Raji (cell line): ENCODE results near the gene BFSP1.

Experiments used
- POLR2A ChIP-seq: IDR thresholded peaks from 2 replicates; pipeline ENCODE4 v1.6.1; 2011; ENCODE audit warnings: low read depth, low read length, control low read depth; ENCODE audit not compliant: insufficient read depth

Gene BFSP1

DNA sequence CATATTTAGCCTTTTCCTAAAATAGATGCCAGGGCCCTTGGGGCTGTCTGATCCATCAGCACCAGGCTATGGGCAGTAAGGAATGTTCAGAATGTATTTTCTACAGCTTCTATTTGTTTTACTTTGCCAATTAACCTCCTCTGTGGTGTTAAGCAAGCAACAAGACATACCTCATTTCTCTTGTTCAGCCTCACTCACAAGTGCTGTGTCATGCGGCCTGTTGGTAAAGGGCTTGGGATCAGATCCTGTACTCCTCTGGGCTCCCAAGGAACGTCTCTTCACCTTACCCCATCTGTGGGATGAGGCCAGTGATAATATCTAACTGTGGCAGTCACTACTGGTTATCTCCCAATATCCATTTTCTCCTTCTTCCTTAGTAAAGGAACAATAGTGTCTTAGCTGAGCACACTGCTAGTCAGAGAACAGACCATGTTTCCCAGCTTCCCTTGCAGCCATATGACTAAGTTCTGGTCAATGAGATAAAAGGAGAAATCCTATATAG lies 31.7 kb upstream of the BFSP1 start:
- TF ChIP-seq POLR2A = no peak

DNA sequence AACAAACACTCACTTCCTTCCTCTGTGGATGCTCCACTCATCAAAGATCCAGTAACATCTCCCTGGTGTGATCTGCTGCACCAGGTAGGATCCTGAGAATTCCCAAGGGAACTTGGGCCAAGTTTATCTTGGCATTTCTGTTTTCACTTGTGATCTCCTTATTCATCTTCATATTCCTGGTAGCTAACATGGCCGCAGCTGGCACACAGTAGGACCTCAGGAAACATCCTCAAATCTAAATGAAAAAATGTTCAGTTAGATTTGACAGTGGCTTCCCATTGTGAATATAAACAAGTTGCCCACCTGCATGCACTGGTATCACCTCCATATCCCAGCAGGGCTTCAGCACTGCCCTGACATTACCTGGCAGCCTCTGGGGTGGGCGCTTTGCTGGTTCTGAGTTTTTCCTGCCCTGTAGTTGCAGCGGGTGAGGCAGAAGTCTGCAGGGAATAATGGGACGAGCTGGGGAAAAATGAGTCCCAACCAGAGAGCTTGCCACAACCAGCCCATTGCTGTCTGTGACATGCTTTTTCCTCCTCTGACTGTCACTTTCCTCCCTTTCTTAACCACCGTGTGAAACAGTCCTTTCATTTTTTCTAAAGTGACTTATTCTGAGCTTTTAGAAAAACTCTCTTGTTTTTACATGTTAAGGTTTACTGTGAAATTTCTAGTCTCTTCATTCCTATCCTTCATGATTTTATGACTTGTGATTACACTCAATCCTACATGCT lies 29.3 kb upstream of the BFSP1 start:
- no peak for TF ChIP-seq POLR2A

DNA sequence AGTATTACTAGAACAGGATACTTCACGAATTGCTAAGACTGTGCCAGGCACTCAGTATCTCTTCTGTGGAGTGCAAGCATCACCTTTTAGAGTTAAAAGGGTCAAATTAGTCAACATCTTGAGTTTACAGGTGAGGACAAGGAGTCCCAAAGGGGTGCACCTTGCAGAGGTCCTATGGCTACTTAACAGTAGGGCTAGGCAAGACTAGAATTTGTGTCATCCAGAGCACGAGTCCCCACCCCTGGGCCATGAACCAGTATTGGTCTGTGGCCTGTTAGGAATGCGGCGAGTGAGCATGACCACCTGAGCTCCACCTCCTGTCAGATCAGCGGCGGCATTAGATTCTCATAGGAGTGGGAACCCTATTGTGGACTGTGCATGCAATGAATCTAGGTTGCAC lies 28.2 kb upstream of the BFSP1 start:
- no peak for TF ChIP-seq POLR2A

DNA sequence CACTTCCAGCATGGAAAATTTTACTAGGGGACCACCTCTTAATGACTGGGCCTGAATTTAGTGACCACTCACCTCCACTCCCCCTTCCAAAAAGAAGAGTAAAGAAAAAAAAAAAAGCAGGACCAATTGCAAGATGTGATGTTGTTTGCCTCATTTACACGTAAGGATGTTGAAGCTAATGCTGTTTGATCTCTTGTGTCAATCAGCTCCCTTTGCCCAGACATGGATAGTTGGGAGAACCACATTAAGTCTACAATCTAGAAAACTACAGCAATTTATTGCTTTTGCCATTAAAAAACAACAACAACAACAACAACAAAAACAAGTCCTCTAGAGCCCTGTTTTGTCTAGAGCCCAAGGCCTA lies 27.7 kb upstream of the BFSP1 start:
- no peak for TF ChIP-seq POLR2A

DNA sequence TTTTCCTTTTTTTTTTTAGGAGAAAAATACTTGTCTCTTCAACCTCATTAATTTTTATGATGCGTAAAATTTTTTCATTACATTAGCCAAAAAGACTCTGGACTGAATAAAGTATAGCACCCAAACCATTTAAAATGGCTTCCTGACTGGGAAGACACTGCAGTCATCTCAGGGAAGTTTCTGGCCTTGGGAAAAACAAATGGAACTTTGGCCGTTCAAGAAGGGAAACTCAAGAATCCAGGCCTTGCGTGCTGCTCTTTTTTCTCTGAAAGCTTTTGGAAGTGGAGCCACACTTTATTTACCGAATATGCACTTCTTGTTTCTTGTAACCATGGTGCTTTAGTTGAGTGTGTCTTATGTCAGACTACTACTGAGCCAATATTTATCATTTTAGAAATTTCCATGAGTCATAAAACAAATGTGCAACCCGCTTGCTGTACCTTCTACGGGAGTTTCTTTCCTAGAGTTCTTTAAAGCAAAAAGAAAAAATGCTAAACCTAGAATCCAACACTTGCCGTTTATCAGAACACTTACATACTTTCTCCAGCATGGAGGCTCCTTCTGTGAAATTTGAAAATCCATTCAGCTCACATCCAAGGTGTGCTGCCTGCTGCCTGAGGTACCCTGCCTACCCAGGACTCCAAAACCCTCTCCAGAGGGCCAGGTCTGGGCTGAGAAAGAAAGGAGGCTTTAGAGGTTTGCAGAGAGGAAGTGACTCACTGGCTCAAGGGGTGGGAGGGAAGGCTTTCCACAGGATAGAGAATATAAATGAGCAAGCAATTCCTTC lies 27.2 kb upstream of the BFSP1 start:
- no peak for TF ChIP-seq POLR2A

DNA sequence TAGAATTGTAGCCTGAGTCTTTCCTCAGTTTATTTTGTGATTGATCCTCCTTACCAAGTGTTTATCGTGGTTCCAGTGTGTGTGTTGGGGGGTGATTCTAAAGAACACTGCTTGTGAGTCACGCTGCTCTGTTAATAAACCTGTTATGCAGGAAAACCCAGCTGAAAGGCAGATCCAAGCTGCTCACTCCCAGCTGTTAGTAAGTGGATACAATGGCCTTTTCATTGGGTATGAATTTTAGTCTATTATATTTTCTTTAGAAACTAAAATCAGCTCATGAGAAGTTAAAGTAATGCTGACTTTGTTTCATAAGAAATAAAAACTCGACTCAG lies 26.5 kb upstream of the BFSP1 start:
- TF ChIP-seq POLR2A = no peak

DNA sequence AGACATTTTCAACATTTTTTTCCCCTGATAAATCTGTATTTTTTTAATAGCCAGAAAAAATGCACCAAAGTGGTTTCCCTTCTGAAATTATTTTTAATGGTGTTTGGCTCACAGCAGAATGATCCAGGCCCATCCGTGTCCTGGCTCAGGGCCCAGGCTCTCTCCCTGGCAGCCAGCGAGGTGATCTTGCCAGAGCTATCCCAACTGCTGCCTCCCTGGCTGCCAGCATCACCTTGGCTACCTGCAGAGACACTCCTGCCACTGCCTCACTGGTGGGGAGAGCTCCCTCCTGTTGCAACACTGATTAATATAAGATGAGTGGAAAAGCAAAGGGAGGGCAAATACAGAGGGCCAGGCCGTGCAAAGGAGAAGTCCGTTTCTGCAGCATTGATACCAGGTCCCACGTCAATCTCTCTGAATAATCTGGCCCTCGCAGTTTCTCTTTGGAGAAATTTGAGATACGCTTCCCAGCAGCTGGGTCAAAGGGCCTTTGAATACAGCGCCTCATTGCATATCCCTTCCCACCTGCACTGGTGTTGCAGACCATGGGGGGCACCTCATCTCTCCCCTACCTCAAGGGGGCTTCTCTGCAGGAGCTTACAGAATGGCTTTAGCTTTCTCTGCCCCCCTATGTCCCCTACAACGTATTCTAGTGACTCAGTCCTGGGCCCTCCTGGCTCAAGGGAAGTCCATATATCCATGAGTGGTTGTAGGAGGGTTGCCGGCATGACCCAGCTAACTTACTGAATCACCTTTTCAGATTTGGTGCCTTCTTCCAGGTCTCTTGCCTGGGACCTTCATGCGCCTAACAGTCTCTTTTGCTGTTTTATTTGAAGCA lies 25.9 kb upstream of the BFSP1 start:
- no peak for TF ChIP-seq POLR2A

DNA sequence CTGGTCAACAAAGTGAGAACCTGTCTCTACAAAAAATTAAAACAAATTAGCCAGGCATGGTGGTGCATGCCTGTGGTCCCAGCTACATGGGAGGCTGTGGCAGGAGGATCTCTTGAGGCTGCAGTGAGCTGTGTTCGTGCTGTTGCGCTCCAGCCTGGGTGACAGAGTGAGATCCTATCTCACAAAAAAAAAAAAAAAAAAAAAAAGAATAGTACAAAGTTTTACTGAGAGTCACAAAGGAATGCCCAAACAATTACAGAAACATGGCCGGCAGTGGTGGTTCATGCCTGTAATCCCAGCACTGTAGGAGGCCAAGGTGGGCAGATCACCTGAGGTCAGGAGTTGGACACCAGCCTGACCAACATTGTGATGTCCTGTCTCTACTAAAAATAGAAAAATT lies 23.9 kb upstream of the BFSP1 start:
- no peak for TF ChIP-seq POLR2A

DNA sequence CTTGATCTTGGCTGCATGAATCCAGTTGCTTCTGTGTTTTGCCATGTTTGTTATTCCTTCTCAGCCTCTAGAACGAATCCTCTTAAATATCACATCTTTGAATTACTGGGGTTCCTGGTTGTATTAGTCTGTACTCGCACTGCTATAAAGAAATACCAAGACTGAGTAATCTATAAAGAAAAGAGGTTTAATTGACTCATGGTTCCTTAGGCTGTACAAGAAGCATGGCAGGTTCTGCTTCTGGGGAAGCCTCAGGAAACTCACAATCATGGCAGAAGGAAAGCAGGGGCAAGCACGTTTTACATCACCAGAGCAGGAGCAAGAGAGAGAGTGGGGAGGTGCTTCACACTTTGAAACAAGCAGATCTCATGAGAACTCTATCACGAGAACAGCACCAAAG lies 18.0 kb upstream of the BFSP1 start:
- no peak for TF ChIP-seq POLR2A

DNA sequence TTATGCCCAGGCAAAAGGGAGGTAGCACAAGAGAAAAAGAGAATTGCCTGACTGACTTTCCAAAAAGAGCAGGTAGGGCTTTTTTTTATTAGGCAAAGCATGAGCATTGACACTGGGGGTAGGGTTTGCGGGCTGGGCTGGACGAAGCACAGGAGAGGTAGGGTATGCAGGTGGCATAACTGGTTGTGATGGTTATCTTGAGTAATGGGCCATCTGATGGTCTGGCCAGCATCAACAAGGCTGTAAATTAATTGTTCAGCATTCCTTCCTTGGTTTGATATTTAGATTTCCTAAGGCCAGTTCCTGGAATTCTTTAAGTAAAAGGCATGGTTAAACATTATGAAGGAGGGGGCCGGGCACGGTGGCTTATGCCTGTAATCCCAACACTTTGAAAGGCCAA lies 13.9 kb upstream of the BFSP1 start:
- TF ChIP-seq POLR2A = no peak

DNA sequence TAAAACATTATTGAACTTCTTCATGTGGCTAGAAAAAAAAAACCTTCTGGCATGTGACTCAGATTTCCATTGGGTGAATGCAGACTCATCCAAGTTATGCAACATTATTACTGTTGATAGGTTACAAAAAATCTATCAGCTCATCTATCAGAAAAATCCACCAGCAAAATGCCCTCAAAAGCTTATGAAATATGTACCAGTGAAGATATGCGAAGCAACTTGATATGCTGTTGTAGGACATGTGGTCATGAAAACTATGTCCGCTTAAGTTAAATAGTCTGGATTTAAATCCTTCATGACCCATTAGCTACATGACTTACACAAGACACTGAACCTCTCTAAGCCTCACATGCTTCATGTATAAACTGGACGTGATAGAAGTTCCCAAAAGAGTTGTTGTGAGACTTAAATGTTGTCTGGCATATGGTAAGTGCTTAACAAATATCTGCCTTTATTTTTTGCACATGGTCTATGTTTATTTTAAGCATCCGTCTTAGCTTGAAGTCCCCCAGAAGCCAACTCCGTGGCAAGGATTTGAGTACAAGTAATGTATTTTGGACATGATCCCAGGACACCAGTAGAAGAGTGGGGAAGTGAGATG lies 12.5 kb upstream of the BFSP1 start:
- TF ChIP-seq POLR2A = no peak

DNA sequence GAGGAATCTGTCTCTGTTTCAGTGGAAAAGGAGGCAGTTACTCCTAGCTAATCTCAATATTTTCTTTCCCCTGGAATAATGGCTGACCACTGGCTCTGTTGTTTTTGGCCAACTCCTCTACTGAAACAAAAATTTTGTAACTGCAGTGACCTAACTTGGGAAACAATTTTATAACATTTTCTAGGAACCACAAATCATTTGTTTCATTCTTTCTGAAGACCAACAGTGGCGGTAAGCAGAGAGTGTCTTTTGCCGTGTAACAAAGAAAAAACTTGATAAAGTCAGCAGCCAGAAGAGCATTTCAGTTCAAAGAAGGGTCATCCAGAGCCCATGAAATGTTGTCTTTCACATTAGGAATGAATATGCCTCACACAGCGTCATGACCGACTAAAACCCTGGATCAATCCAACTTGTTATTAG lies 11.8 kb upstream of the BFSP1 start:
- no peak for TF ChIP-seq POLR2A

DNA sequence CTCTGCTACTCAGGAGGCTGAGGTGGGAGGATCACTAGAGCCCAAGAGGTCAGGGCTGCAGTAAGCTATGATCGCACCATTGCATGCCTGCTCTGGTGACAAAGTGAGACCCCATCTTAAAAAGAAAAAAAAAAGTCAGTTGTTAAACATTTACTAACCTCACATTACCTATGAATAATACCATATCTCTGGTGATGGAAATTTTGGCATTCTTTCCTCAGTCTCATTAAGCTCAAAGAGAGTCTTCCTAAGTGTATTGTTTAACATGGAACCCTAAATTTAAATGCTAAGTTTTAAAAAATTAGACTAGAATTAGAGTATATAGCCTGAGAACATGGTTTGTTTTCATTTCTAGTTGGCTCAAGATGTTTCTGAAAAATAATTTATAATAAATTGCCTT lies 11.3 kb upstream of the BFSP1 start:
- TF ChIP-seq POLR2A = no peak

DNA sequence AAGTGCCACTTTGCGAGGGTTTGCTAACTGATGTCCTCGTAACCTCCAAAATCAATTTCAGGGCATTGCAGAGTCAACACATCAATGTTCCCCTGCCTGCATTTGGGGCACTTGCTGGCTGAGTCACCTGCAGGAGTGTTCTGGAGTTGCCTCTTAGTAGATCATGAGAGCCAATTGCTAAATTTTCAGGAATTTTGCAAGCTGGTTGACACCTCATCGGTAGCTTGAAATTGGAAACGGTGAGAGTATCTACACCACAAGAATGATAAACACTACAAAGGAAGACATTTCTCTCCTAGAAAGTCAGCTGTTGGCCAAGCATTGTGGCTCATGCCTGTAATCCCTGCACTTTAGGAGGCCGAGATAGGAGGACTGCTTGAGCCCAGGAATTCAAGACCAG lies 10.8 kb upstream of the BFSP1 start:
- no peak for TF ChIP-seq POLR2A

DNA sequence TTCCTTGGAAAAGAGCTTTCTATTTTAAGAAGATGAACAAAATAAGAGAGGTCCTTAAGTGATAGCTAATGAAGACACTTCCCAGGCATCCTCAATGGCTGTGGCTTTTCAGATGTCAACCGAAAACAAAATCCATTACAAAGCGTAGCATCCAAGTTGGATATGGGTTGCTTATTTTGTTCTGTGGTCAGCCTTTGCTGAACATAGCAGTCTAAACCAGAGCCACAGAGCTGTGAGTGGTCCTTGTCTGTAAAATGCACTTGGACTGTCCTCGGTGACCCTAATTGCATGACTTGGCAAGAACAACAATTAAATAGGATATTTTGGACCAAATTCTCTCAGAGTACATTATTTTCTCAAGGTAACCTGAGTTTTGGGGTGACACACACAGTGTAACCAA lies 10.4 kb upstream of the BFSP1 start:
- TF ChIP-seq POLR2A = no peak
